Measurements from ENCODE around the gene POMC. TPM values are rescaled to one million over a fixed set of nuclear protein-coding genes. Genes with fewer than 3 reads are reported as not detected.
"Not testable (repeated sequence)": the region's sequence is repeated elsewhere in the genome, so short reads cannot be mapped to it uniquely, and the experiment has no call there.

The POMC gene
- polyA plus RNA-seq, 1 donor from 2014 or later = not detected

DNA sequence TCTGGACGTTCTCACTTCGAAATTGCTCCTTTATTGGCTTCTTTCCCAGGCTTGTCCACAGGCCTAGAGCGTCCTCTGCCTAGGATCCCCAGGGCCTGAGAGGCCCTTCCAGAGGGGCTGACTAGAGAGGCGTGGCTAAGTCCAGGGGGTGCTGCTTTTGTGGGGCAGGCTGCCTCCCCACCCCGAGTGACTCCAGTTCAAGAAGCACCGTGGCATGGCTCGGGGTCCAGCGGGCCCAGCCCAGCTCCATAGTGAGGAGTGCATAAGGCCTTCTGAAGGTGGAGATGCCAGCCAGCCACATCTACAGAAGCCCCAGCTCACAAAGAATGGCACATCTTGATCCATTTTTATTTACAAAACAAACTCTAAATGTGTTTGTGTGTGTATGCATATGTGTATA is 44.8 kb upstream of the POMC start:
- H3K36me3 ChIP-seq (ENCODE audit: insufficient read depth, low read length) = no peaks in the 10 kb centered on the region
- H3K79me2 ChIP-seq (replicated peaks; ENCODE audit: insufficient read depth, low read length) = no peaks in the 10 kb centered on the region
- H2AFZ ChIP-seq (ENCODE audit: low read depth, low read length) = no peak overlapping the region
- H3K4me2 ChIP-seq (ENCODE audit: low read length) = no peak overlapping the region
- H3K27me3 ChIP-seq (ENCODE audit: insufficient read depth, low read depth, low read length) = no peaks in the 10 kb centered on the region
- H3K9me3 ChIP-seq (ENCODE audit: low read length) = no peaks in the 10 kb centered on the region
- no peak overlapping the region for H3K27ac ChIP-seq (ENCODE audit: low read length)
- no peak overlapping the region for H3K4me3 ChIP-seq (ENCODE audit: low read length)
- H3F3A ChIP-seq (ENCODE audit: insufficient read depth, low read length, poor library complexity, severe bottlenecking) = no peaks in the 10 kb centered on the region
- TF ChIP-seq, protein P1, sequence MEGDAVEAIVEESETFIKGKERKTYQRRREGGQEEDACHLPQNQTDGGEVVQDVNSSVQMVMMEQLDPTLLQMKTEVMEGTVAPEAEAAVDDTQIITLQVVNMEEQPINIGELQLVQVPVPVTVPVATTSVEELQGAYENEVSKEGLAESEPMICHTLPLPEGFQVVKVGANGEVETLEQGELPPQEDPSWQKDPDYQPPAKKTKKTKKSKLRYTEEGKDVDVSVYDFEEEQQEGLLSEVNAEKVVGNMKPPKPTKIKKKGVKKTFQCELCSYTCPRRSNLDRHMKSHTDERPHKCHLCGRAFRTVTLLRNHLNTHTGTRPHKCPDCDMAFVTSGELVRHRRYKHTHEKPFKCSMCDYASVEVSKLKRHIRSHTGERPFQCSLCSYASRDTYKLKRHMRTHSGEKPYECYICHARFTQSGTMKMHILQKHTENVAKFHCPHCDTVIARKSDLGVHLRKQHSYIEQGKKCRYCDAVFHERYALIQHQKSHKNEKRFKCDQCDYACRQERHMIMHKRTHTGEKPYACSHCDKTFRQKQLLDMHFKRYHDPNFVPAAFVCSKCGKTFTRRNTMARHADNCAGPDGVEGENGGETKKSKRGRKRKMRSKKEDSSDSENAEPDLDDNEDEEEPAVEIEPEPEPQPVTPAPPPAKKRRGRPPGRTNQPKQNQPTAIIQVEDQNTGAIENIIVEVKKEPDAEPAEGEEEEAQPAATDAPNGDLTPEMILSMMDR (IDR thresholded peaks at IDR 0.05; ENCODE audit: poor library complexity, severe bottlenecking) = no peak
- TF ChIP-seq TAF1 (IDR thresholded peaks at IDR 0.05; ENCODE audit: low read depth) (no peak), RAD21 (conservative IDR thresholded peaks at IDR 0.05) (no peak), POLR2AphosphoS5 (IDR thresholded peaks at IDR 0.05) (no peak), MXI1 (conservative IDR thresholded peaks at IDR 0.05; ENCODE audit: poor library complexity, severe bottlenecking) (no peak), SMC3 (conservative IDR thresholded peaks at IDR 0.05; ENCODE audit: poor library complexity) (no peak), EZH2 (IDR thresholded peaks at IDR 0.05; ENCODE audit: borderline replicate concordance, insufficient read depth, low read length, poor library complexity, severe bottlenecking) (no peak), EP300 (conservative IDR thresholded peaks at IDR 0.05; ENCODE audit: poor library complexity, severe bottlenecking) (no peak), REST (IDR thresholded peaks at IDR 0.05; ENCODE audit: borderline replicate concordance) (no peak)
- H4K20me1 ChIP-seq (ENCODE audit: insufficient read depth) = no peaks in the 10 kb centered on the region
- H3K9ac ChIP-seq (ENCODE audit: low read length) = no peak overlapping the region
- H3K9me2 ChIP-seq (ENCODE audit: insufficient read depth, low read length) = no peaks in the 10 kb centered on the region

GRCh38 chr2:25210923-25211322 is 42.5 kb upstream of the POMC start:
- not testable (repeated sequence) for H3F3A ChIP-seq (ENCODE audit: insufficient read depth, low read length, poor library complexity, severe bottlenecking); H3K79me2 ChIP-seq (replicated peaks; ENCODE audit: insufficient read depth, low read length); H3K4me2 ChIP-seq (ENCODE audit: low read length); H3K9ac ChIP-seq (ENCODE audit: low read length); H3K9me3 ChIP-seq (ENCODE audit: low read length); H3K36me3 ChIP-seq (ENCODE audit: insufficient read depth, low read length); H3K27ac ChIP-seq (ENCODE audit: low read length); H3K9me2 ChIP-seq (ENCODE audit: insufficient read depth, low read length); H3K4me3 ChIP-seq (ENCODE audit: low read length); H2AFZ ChIP-seq (ENCODE audit: low read depth, low read length); H3K27me3 ChIP-seq (ENCODE audit: insufficient read depth, low read depth, low read length); H4K20me1 ChIP-seq (ENCODE audit: insufficient read depth)

DNA sequence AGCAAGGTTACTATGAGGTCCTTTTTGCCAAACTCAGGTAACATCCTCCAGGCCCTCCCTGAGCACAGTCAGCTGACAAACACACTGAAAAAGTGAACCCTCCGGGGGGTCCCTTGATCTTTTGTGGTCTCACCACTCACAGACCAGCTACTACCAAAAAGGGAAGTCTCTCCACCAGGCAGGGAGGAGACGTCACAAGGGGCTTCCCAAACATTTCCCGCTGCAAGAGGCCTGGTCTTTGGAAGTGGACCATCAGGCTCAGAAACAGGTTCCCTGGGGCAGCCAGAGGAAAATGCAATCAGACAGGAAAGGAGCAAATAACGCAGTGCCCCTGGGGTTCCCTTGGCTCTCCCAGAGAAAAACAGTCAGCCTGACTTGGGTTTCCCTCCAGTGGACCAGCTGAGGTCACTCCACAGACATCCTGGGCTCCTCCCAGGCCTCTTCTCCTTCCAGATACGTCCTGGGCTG is 38.7 kb upstream of the POMC start:
- Histone ChIP-seq H3K9me3 (ENCODE audit: low read length) (no peaks in the 10 kb centered on the region), H3F3A (ENCODE audit: insufficient read depth, low read length, poor library complexity, severe bottlenecking) (no peaks in the 10 kb centered on the region), H3K9ac (ENCODE audit: low read length) (no peak overlapping the region), H4K20me1 (ENCODE audit: insufficient read depth) (no peaks in the 10 kb centered on the region), H3K79me2 (replicated peaks; ENCODE audit: insufficient read depth, low read length) (no peaks in the 10 kb centered on the region), H2AFZ (ENCODE audit: low read depth, low read length) (no peak overlapping the region), H3K27me3 (ENCODE audit: insufficient read depth, low read depth, low read length) (no peaks in the 10 kb centered on the region), H3K4me3 (ENCODE audit: low read length) (no peak overlapping the region), H3K27ac (ENCODE audit: low read length) (no peak overlapping the region), H3K9me2 (ENCODE audit: insufficient read depth, low read length) (no peaks in the 10 kb centered on the region), H3K36me3 (ENCODE audit: insufficient read depth, low read length) (no peaks in the 10 kb centered on the region), H3K4me2 (ENCODE audit: low read length) (no peak overlapping the region)
- TF ChIP-seq RAD21 (conservative IDR thresholded peaks at IDR 0.05) = no peak
- TF ChIP-seq, protein P1 (IDR thresholded peaks at IDR 0.05; ENCODE audit: poor library complexity, severe bottlenecking) = no peak
- TF ChIP-seq EZH2 (IDR thresholded peaks at IDR 0.05; ENCODE audit: borderline replicate concordance, insufficient read depth, low read length, poor library complexity, severe bottlenecking) = no peak
- no peak for TF ChIP-seq REST (IDR thresholded peaks at IDR 0.05; ENCODE audit: borderline replicate concordance)
- no peak for TF ChIP-seq SMC3 (conservative IDR thresholded peaks at IDR 0.05; ENCODE audit: poor library complexity)
- no peak for TF ChIP-seq MXI1 (conservative IDR thresholded peaks at IDR 0.05; ENCODE audit: poor library complexity, severe bottlenecking)
- no peak for TF ChIP-seq EP300 (conservative IDR thresholded peaks at IDR 0.05; ENCODE audit: poor library complexity, severe bottlenecking)
- TF ChIP-seq TAF1 (IDR thresholded peaks at IDR 0.05; ENCODE audit: low read depth) = no peak
- TF ChIP-seq POLR2AphosphoS5 (IDR thresholded peaks at IDR 0.05) = no peak

All from neural cell (in vitro differentiated cells).